NCI-H1092 (cell line): Measurements from ENCODE around the gene TRAPPC2B.

ENCODE experiments used
- DNase-seq: peaks from one replicate; lab custom pipeline; 2025; lab: John Stamatoyannopoulos, UW

TRAPPC2B gene

DNA sequence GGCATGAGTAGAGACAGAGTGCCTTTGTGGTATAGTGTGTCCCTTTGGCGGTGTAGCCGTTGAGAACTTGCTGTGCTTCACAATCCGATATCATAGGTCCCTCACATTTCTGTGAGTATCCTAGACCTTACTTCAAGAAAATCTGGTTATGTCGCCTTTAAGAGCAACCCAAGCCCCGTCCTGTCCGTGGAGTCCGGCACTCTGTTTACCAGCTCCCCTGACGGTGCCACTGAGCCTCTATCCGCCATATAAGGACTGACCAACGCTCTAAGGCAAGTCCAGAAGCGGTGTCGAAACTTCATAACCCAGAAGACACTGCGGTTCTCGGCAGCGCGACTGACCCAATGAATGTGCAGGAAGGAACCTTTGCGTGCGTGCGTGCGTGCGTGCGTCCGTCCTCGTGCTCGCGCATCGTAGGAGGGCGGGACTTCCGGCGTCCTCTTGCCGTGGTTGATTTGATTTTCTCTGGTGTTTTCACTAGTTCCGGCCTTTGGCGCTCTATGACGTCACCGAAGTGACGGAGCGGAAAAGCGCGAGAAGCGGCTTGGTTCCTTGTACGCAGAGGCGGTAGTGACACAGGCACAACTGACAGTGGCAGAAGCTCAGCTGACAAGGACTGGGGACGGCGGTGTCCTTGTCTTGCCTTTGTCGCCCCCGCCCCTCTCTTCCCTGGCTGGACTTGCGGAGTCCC is at the start of gene TRAPPC2B, which contains the start of gene ZNF547:
Gene TRAPPC2B (plus strand): TSS at position 555 of the 691 bp plus-strand sequence. CDS start 1,283 bp downstream, outside the sequence.
Gene ZNF547 (plus strand): TSS at position 555 of the 691 bp plus-strand sequence. CDS start 5,005 bp downstream, outside the sequence.
- DNase-seq: peak; percentile 97

DNA sequence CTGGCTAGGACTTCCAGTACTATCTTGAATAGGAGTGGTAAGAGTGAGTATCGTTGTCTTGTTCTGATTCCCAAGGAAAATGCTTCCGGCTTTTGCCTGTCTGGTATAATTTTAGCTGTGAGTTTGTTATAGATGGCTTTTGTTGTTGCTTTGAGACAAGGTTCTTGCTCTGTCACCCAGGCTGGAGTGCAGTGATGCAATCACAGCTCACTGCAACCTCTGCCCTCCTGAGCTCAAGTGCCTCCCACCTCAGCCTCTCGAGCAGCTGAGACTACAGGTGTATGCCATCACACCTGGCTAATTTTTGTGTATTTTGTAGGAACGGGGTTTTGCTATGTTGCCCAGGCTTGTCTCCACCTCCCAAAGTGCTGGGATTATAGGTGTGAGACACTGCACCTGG is 49.2 kb upstream of the TRAPPC2B start:
- no peak for DNase-seq

DNA sequence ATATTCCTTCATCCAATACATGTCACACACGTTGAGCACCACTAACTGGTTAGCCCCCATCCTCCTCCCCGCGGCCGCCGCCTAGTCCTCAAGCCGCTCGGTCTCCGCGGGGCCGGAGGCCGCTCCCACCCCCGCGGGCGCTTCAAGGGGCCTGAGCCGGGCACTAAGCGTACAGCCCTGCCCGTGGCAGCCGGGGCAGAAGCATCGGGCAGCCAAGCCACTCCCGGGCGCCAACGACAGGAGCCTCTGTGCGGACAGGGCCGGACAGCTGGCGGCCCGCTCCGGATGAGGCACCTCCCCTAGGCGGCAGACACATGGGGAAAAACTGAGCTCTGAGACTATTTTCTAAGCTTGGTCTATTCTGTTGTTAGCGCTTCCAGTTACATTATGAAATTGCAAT is 45.8 kb upstream of the TRAPPC2B start:
- no peak for DNase-seq

DNA sequence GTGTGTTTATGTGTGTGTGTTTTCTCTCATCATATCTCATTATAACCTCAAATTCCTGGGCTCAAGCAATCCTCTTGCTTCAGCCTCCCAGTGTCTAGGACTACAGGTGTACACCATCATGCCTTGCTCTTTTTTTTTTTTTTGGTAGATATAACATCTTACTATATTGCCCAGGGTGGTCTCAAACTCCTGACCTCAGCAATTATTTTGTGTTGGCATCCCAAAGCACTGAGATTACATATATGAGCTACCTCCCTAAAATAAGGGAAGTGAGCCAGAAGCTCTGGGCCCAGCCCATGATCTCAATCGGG is 43.5 kb upstream of the TRAPPC2B start:
- DNase-seq: no peak

DNA sequence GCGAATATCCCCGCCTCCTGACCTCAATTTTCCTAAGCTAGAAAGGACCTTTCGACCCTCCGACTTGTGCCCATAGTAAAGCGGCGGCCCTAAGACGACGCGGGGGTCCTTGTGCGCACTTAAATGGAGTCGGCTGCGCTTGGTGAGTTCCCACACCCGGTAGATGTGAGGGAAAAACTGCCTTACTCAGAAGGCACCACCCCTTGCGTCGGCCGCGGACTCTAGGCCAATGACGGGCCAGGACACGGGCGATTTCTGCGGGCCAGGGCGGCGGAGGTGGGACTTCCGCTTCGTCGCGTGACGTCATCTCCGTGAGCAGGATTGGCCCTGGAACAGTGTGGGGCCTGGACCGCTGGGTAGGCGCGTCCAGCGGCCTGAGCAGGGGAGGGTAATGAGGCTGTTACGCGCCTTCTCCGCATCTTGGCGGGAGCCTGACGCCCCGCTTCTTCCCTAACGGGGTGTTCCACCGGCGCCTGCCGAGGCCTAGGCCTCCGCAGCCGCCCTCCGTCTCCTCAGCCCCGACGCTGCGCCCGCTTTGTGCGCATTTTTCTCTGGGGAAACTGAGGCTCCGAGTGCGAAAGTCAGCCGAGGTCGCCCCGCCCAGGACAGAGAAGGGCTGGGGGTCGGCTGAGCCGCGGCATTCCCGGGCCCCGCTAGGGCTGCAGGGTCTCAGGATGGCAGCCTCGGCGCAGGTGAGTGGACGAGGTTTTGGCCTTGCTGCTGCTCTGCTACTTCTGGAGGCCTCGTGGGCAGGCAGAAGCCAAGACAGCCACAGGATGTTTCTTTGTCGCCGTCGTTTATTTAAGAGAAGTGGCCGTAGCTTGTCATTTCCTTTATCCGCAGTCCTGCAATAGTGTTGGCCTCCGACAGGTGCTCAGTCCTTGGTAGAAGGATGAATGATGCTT is 42.9 kb upstream of the TRAPPC2B start, which contains the start of gene ZNF543:
Gene ZNF543 (plus strand): TSS at position 293 of the 905 bp plus-strand sequence. CDS start 382 bp downstream, at position 675.
- peak; percentile 92 for DNase-seq

DNA sequence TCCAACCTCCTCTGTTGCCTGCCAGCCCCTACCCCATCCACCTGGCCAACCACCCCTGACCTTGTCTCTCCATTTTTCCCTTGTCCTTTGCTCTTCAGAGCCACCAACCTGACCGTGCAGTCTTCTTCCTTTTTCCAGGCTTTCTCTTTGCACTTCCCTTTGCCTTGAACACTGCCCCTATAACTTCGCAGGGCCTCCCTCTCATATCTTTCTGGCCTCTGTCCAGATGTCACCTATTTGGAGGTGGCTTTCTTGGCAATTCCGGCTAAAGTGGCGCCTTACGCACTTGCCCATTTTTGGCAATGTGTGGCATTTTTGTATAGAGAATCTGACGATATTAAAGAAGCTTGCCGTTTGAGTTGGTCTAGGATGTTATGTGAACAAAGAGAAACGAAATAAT is 42.2 kb upstream of the TRAPPC2B start:
- no peak for DNase-seq

DNA sequence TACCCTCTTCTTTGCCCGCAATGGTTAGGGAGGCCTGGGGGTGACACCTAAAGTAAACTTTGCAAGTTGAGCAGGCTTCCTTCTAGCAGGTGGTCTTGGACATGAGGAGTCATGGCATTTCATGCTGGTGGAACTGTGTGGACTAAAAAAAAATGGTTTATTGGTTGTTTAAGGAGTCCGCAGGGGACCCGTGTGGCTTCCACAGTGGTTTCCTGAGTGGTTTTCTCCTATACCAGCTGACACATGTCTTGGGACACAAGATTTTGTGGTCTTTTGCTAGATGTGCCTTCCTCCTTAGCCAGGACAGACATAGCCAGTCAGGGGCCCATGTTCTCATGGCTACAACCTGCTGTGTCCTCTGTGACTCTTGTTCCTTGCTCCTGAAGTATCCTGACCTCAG is 41.6 kb upstream of the TRAPPC2B start:
- DNase-seq: no peak

DNA sequence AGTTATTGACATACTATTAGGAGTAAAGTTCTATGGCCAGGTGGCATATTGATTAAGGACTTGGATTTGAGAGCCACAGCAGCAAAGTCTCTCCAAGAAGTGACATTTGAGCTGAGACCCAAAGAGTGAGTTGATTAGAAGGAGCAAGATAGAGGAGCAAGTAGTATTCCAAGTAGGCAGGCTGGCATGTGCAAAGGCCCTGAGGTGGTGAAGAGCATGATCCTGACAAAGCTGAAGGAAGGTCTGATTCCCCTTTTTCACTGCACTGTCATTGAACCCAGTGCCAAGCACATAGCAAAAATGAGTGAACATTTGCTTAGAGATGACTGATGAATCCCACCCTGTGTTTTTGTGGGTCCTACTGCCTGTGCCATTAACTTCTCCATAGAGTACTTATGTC is 38.4 kb upstream of the TRAPPC2B start:
- no peak for DNase-seq

DNA sequence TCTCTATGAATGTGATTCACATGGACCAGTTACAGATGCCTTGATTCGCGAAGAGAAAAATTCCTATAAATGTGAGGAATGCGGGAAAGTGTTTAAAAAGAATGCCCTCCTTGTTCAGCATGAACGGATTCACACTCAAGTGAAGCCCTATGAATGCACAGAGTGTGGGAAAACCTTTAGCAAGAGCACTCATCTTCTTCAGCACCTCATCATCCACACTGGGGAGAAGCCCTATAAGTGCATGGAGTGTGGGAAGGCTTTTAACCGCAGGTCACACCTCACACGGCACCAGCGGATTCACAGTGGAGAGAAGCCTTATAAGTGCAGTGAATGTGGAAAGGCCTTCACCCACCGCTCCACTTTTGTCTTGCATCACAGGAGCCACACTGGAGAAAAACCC is 35.4 kb upstream of the TRAPPC2B start:
- no peak for DNase-seq

DNA sequence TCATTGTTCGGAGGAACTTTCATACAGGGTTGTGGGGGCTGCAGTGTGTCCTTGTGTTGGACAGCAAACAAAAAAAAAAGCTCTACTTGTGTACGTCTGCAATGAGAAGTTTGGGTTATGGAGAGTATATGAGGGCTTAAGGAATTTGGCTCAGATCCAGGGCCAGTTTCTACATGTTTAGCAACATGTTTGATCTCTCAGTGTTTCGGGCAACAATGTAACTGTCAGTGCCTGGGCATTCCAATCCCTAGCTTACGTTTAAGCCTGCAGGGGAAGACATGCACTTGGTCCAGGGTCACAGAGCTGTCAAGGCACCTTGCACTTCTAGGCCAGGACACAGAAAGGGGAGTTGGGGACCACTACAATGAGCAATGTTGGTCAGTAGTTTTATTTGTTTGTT is 29.2 kb upstream of the TRAPPC2B start:
- DNase-seq: no peak

DNA sequence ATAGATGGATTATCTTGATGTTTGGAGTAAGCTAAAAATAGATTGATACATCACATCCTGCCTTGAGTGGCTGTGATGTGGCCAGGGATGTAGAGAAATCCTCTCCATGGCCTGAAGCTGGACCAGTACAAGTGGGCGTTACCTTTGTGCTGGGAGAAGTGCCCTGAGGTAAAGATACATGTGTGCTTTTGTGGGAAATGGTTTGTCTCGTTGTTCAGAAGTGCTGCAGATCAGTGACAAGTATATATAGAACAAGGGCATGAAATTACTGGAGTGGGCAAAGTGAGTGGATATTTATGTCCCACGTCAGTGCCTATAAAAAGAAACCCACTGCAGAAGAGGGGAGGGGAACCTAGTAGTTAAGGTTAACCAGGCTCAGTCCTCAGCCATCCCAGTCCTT is 24.5 kb upstream of the TRAPPC2B start:
- DNase-seq: no peak

DNA sequence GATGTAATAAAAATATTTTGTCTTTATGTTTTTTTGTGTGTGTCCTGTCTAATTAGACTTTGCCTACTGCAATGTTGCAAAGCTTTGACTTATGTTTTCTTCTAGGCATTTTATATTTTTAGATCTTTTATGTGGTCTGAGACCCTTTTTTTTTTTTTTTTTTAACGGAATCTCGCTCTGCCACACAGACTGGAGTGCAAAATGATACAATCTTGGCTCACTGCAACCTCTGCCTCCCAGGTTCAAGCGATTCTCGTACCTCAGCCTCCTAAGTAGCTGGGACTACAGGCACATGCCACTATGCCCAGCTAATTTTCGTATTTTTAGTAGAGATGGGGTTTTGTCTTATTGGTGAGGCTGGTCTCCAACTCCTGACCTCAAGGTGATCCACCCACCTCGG is 20.8 kb upstream of the TRAPPC2B start:
- DNase-seq: no peak

DNA sequence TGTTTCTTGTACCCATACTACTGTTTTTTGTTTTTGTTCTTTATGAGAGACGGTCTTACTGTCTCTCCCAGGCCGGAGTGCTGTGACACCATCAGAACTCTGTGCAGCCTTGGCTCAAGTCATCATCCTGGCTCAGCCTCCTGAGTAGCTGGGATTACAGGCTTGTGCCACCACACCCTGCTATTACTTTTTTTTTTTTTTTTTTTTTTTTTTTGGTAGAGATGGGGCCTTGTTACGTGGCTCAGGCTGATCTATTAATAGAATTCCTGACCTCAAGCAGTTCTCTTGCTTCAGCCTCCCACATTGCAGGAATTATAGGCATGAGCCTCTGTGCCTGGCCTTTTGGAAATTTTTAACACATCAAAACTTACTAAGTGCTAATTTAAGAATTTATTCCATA is 15.2 kb upstream of the TRAPPC2B start:
- DNase-seq: no peak

DNA sequence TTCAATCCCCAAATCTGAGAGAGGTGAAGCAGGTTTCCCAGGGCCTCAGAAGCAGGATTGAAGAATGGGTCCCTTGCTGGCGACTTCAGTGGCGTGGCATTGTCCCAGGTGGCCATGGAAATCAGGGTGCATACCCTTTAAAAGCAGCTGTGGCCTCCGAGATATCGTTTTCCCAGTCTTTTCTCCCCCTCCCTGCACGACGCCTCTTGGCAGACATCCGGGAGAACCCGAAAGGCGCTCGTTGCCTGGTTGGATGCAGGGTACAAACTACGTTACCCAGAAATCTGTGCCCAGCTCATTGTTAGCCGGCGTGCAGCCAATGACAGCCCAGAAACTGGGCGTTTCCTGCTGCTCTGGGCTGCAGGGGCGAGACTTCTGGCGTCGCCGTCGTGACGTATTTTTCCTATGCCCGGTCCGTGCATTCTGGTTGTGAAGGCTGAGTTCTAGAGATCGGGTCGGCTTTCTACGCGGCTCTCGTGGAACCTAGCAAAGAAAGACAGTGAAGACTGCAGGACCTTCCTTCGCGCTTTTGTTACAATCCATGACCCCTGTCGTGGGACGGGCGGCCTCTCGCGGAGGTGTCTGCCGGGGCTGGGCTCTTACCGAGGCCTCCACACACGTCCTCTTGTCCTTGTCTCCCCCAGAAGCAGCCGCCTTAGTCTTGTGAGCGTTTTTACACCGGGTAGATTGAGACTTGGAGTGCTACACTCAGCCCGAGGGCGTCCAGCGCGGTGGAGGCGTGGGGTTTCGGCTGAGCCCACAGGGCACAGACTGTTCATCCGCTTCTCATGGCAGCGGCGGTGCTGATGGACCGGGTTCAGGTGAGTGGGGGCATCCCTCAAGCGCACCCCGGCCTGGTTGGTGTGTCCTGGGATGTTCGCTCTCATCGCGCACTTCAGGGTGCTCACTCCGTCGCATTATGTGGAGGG is 12.2 kb upstream of the TRAPPC2B start, which contains the start of gene ZNF304:
Gene ZNF304 (plus strand): TSS at position 395 of the 929 bp plus-strand sequence. CDS start 394 bp downstream, at position 789.
- DNase-seq: peak; percentile 89

DNA sequence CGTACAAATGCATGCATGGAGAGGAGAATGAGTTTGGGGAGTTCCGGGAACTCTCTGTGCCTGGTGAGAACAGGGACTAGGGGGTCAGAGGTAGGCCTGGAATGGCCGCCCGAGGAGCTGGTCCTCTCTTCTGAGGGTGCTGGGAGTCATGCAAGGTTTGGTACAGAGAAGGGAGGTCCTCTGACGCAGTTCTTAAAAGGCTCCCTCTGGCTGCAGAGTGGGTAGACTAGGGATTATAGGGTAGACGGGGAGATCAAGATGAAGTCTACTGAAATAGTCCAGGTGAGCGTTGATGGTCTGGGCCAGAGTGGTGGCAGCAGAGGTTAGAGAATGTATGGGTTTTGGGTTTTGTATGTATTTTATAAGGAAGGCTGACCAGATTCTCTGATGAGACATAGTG is 11.5 kb upstream of the TRAPPC2B start:
- no peak for DNase-seq

DNA sequence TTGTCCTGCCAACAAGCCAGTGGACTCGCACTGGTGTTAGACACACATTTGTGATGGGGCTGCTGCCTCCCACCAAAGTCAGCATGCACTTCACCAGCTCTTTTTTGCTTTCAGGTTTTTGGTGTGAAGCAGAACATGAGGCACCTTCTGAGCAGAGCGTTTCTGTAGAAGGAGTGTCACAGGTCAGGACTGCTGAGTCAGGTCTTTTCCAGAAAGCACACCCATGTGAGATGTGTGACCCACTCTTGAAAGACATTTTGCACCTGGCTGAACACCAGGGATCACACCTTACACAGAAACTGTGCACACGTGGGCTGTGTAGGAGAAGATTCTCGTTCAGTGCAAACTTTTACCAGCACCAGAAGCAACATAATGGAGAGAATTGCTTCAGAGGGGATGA is 7.4 kb upstream of the TRAPPC2B start:
- no peak for DNase-seq

DNA sequence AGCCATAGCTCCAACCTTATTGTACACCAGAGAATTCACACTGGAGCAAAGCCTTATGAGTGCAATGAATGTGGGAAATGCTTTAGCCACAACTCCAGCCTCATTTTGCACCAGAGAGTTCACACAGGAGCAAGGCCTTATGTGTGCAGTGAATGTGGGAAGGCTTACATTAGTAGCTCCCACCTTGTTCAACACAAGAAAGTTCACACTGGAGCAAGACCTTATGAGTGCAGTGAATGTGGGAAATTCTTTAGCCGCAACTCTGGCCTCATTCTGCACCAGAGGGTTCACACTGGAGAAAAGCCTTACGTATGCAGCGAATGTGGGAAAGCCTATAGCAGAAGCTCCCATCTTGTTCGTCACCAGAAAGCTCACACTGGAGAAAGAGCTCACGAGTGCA is 5.9 kb upstream of the TRAPPC2B start:
- DNase-seq: no peak

DNA sequence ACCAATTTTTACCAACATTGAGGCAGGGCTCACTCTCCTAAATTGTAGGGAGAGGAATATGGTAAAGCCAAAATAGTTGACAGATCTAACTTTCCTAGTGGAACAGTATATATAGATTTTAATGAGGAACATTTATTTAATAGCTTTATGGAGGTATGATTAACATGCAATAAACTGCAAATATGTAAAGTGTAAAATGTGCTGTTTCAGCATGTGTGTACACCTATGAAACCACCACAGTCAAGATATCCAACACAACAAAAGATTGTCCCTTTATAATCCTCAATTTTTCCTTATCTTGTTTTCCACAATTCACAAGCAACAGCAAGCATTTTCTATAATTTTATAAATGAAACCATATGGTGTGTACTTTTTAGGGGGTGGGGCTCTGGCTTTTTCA is 4.1 kb upstream of the TRAPPC2B start:
- DNase-seq: no peak

DNA sequence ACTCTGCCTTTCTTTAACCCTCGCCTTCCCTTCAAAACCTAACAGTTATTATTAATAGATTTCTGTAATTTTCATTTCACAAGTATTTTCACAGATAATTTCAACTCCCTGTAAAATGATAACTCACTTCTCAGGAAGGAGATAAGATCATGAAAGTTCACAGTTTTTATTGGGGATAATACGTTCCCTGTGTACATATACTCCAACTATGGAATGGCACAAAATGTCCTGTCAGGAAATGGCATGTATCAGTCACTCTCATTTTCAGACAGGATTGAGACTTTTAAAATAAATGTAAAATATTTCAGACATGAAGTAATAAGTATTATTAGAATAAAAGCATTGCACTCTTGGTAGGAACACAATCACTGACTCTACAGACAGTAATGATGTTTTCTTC is 932 bp upstream of the TRAPPC2B start:
- no peak for DNase-seq

DNA sequence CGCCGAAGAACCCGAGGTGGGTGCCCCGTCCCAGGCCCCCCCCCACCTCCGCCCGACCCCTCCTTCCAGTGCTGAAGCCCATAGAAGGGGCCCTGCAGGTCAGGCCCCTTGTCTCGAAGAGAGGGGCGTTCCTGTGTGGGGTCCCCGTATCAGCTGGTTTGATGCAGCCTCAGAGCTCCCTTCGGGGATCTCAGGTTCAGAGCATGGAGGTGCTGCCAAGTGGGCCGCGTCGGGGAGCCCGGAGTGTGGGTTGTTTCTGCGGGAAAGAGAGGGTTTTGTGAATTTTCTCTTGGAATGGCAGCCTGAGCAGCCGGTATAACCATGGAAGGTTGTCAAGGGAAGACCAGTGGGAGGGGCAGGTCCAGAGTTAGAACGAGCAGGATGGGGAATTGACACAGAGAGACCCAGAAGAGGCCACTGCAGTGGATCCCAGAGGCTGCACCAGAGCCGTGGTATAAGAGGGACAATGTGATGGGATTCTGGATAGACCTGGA is 384 bp downstream of the TRAPPC2B start:
- DNase-seq: no peak

DNA sequence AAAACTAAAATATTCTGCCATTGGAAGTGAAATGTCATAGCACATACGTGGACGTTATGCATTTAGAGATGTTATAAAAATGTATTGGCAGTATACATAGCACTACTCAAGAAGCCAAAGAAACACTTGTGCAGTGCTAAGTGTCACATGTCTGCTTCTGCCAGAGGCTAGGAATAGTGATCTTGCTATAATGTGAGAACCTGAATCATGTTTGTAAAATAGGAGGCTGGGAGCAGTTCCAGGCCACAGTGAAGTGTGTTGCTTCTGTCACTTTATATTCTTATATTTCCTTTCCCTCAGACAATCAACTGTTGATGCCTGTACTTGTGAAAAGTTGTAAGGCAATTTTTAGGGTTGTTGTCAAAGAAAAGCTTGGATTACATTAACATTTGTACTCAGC is 3.4 kb downstream of the TRAPPC2B start:
- DNase-seq: no peak

DNA sequence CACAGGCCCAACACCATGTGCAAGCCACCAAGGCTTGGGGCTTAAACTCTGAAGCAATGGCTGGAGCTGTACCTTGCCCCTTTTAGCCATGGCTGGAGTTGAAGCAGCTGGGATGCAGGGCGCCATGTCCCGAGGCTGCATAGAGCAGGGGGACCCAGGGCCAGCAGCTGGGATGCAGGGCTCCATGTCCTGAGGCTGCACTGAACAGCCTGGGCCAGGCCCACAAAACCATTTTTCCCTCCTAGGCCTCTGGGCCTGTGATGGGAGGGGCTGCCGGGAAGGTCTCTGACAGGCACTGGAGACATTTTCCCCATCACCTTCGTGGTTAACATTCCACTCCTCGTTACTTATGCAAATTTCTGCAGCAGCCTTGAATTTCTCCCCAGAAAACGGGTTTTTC is 10.8 kb downstream of the TRAPPC2B start:
- DNase-seq: no peak
